Activated CD4-positive, alpha-beta T cell treated with anti-CD3 and anti-CD28 coated beads, Interleukin-2, amount 10 ng/mL, durations not matched to agents 7 days and 5 days (primary cell): ENCODE measurements around the gene TBCEL. TPM values are rescaled to one million over a fixed set of nuclear protein-coding genes. Genes with fewer than 3 reads are reported as not detected.
A peak's percentile ranks its signal among the peaks of the same experiment; 100 is the strongest.
"Not testable (repeated sequence)": the region's sequence is repeated elsewhere in the genome, so short reads cannot be mapped to it uniquely, and the experiment has no call there.

ENCODE experiments used
- CTCF ChIA-PET: fragments of 350-600 bp; sonication (Branson Sonifier 250); formaldehyde crosslinking; loops from one replicate; lab custom pipeline; 2021; ENCODE audit warnings: antibody characterized with exemption; lab: Charles Lee
- POLR2A ChIA-PET: fragments of 350-600 bp; sonication (Branson Sonifier 250); formaldehyde crosslinking; loops from one replicate; lab custom pipeline; 2021; ENCODE audit warnings: antibody characterized with exemption; lab: Charles Lee
- DNase-seq: peaks from one replicate; pipeline ENCODE4 v3.0.0-alpha.2; 2020
- H3K27ac Mint-ChIP-seq: one replicate; pipeline ENCODE4 v1.8.0; 2021; ENCODE audit warnings: mild to moderate bottlenecking, moderate library complexity, mixed read lengths
- H3K27me3 Mint-ChIP-seq: one replicate; pipeline ENCODE4 v1.8.0; 2021; ENCODE audit warnings: mixed read lengths
- H3K36me3 Mint-ChIP-seq: one replicate; pipeline ENCODE4 v1.8.0; 2021; ENCODE audit warnings: low read depth, mixed read lengths
- H3K4me1 Mint-ChIP-seq: one replicate; pipeline ENCODE4 v1.8.0; 2021; ENCODE audit warnings: mixed read lengths
- H3K4me3 Mint-ChIP-seq: one replicate; pipeline ENCODE4 v1.8.0; 2021; ENCODE audit warnings: mild to moderate bottlenecking, moderate library complexity, mixed read lengths
- H3K9me3 Mint-ChIP-seq: one replicate; pipeline ENCODE4 v1.8.0; 2021; ENCODE audit warnings: mixed read lengths
- total RNA-seq, 2 experiments: library from RNA; stranded (reverse); gene quantifications; one replicate each; pipeline ENCODE4 v1.2.3, GENCODE V29; 2021

The TBCEL gene
- total RNA-seq, 2 experiments from 2014 or later, result 13.1 to 16.1 TPM

DNA sequence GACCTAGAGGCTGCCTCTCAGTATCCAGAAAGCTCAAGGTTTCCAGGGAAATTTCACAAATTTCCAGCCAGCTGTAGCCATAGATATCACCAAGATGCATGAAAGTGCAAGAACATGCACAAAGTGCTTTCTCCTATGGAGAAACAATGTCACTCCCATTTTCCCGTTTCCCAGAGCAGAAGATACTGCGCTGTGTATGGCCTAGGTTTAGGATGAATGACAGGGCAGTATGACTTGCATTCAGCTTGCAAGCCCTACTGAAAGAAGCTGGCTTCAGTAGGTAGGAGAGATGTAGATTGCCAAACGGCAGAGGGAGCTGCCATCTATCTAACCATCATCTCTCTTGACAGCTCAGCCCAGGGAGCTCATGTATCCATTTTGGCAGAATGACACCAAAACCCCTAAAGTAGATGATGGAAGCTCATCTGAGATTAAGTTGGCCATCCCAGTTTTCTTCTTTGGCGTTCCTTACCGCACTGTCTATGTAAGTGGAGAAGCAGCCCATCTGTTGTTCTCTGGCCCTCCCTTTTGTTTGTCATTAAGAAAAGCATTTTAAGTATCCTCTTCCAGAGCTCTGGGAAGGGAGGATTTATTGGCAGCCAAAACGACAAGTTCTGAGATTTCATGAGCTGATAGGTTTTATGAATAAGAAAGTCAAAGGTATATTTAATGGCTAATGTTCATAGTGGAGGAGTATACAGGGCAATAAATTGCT is 81.7 kb downstream of the TBCEL start:
- CTCF ChIA-PET, result no interaction called here
- POLR2A ChIA-PET, result no interaction called here
- Mint-ChIP-seq H3K36me3 (no peaks in the 10 kb centered on the region), H3K9me3 (no peaks in the 10 kb centered on the region), H3K27ac (no peak overlapping the region), H3K4me1 (no peaks in the 10 kb centered on the region), H3K27me3 (peaks cover 7% of the 10 kb centered on the region), H3K4me3 (no peak overlapping the region)
- DNase-seq, result no peak

DNA sequence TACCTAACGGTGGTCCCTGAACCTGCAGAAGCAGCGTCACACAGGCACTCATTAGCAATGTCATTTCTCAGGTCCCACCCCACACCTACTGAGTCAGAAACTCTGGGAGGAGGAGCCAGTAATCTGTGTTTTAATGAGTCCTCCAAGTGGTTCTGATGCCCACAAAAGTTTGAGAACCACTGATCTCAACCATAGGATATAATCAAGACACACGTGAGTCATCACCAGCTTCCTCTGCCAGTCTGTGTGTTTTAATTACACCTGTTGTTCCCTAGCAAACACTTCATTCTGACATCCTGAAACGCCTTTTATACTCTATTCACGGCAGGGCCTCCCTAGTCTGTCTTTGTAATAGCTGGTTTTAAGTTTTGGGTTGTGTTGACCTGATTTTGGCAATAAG is 82.9 kb downstream of the TBCEL start:
- POLR2A ChIA-PET, result no interaction called here
- no peaks in the 10 kb centered on the region for H3K36me3 Mint-ChIP-seq
- H3K27me3 Mint-ChIP-seq, result peaks cover 3% of the 10 kb centered on the region
- CTCF ChIA-PET, result no interaction called here
- H3K4me3 Mint-ChIP-seq, result no peak overlapping the region
- H3K27ac Mint-ChIP-seq, result no peak overlapping the region
- no peaks in the 10 kb centered on the region for H3K9me3 Mint-ChIP-seq
- H3K4me1 Mint-ChIP-seq, result no peaks in the 10 kb centered on the region
- DNase-seq, result no peak

- POLR2A ChIA-PET, result no interaction called here
- Mint-ChIP-seq H3K9me3 (no peaks in the 10 kb centered on the region), H3K4me3 (no peak overlapping the region), H3K4me1 (no peaks in the 10 kb centered on the region), H3K36me3 (no peaks in the 10 kb centered on the region), H3K27ac (no peak overlapping the region), H3K27me3 (peaks cover 8% of the 10 kb centered on the region)
- CTCF ChIA-PET, result no interaction called here
- no peak for DNase-seq
These were observed 84.5 kb downstream of the TBCEL start for GRCh38 chr11:121108413-121108812.

DNA sequence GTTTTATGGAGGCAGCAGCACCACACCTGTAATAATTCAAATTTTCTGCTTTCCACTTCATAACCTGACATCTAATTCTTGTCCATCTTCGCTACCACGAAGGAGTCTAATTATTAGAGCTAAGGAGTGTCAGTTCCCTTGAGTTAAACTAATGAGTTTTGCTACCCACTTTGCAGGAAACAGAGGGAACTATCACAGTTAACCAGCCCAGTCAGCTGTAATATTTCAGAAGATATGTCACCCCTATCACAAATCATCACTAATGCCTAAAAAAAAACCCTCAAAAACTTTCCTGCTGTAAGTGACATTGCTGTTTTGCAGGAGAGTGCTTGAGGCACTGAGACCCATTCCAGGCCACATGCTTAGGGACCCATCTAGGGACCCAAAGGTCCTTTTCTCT is 85.6 kb downstream of the TBCEL start:
- no peaks in the 10 kb centered on the region for H3K36me3 Mint-ChIP-seq
- no peak for DNase-seq
- peaks cover 8% of the 10 kb centered on the region for H3K27me3 Mint-ChIP-seq
- ChIA-PET POLR2A (no interaction called here), CTCF (interaction anchor here (0.6 kb wide), 1 partner anchor 471 kb away, joined by 4 read pairs; no protein-coding TSS in a partner anchor)
- no peak overlapping the region for H3K27ac Mint-ChIP-seq
- no peaks in the 10 kb centered on the region for H3K4me1 Mint-ChIP-seq
- H3K4me3 Mint-ChIP-seq, result no peak overlapping the region
- H3K9me3 Mint-ChIP-seq, result no peaks in the 10 kb centered on the region

DNA sequence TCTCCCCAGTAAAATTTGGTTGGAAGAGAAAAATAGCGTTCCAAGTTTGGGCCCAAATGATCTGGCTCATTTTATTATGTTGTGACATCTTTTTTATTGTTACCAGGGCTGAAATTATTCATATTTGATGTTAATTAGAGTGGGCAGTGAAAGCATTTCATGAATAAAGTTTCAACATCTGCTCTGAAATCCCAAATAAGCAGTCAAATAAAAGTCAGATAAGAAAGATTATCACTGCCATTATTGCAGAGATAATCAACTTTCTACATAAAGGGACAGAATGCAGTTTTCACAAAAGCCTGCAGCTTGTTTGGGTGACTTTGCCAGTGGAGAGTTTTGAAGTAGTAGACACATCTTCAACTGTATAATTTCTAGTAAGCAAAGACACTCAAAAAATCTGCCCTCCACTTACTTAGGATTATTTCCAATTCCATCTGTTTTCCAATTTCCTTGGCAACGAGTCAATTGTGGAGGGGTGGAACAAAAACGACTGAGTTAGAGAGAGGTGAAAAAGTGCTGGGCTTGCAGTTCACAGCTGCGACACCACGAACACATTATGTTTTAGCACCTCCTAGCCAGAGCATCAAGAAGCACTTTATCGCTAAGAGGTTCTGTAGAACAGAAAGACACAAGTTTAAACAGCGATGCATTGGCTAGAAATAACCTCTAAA is 86.1 kb downstream of the TBCEL start:
- CTCF ChIA-PET, result interaction anchor here (0.8 kb wide), 1 partner anchor 13 kb away, joined by 3 read pairs; no protein-coding TSS in a partner anchor

GRCh38 chr11:121110871-121111724 is 87.2 kb downstream of the TBCEL start:
- Mint-ChIP-seq H3K9me3 (no peaks in the 10 kb centered on the region), H3K4me1 (no peaks in the 10 kb centered on the region), H3K27me3 (peaks cover 8% of the 10 kb centered on the region), H3K27ac (no peak overlapping the region), H3K4me3 (no peak overlapping the region), H3K36me3 (no peaks in the 10 kb centered on the region)
- no peak for DNase-seq
- ChIA-PET CTCF (interaction anchor here (0.8 kb wide), 1 partner anchor 12 kb away, joined by 3 read pairs; no protein-coding TSS in a partner anchor), POLR2A (no interaction called here)

More for the DNA sequence above, 86.1 kb downstream of the TBCEL start:
- Mint-ChIP-seq H3K27ac (no peak overlapping the region), H3K4me3 (no peak overlapping the region), H3K36me3 (no peaks in the 10 kb centered on the region), H3K4me1 (no peaks in the 10 kb centered on the region), H3K9me3 (no peaks in the 10 kb centered on the region), H3K27me3 (peaks cover 8% of the 10 kb centered on the region)
- POLR2A ChIA-PET, result no interaction called here
- DNase-seq, result no peak

DNA sequence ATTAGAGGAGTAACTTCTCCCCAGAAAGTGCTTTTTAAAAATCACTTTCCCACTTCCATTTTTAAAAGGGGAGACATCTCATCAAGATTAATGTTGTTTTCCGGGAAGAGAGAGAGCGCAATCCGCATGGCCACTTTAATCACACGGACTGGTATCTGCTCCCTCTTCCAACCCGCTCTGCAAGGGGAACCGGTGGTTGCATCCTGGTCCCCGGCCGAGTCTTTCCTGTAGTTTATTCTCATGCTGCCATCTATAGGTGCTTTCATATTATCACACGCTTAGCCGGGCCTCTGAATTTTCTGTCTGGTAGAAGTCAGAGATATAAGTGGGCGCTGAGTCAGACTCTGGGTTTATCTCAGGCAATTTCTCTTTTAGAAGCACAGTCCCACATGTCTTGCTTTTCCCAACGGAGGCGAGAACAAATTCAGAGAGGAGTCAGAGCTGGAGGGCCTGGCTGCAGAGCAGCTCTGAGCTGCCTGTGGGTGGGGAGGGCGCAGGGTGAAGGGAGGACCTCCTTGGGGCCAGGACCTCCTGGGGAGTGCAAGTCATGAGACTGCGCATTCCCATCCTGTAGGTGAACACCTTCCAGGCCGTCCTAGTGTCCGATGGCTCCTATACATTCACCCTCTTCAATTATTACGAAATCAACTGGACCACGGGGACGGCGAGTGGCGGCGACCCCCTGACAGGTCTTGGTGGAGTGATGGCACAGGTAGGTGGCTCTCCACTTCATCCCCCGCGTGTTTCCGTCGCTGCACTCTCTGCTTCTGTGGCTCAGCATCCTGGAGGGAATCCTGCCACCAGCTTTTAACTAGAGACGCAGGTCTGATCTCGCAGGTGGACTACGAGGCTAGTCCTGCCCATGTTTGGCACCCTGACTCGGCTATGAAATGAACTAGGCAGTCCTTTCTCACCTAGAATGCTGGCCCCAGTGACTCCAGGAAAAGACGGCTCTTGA is 88.9 kb downstream of the TBCEL start:
- Mint-ChIP-seq H3K4me3 (no peak overlapping the region), H3K36me3 (no peaks in the 10 kb centered on the region), H3K9me3 (no peaks in the 10 kb centered on the region), H3K27me3 (peaks cover 8% of the 10 kb centered on the region), H3K4me1 (no peaks in the 10 kb centered on the region), H3K27ac (no peak overlapping the region)
- POLR2A ChIA-PET, result no interaction called here
- CTCF ChIA-PET, result no interaction called here
- peak; percentile 33 for DNase-seq

DNA sequence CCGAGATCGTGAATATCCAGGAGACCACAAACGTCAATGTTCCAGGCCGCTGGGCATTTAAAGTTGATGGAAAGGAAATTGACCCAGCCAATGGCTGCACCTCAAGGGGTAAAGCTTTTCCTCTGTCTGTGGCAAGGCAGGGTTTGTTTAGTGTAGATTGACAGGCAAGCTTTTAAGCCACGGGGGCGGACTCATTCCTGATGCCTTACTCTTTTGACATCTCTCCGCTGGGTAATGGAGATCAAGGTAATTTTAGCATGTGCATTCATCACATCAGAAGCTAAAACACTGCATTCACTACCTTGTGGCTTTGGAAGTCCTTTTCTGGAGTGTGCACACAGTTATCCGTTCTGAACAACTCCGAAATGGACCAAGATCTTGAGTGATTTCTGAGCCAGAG is 89.7 kb downstream of the TBCEL start:
- CTCF ChIA-PET, result no interaction called here
- H3K4me1 Mint-ChIP-seq, result no peaks in the 10 kb centered on the region
- peaks cover 8% of the 10 kb centered on the region for H3K27me3 Mint-ChIP-seq
- H3K9me3 Mint-ChIP-seq, result no peaks in the 10 kb centered on the region
- no peak for DNase-seq
- no peak overlapping the region for H3K4me3 Mint-ChIP-seq
- H3K27ac Mint-ChIP-seq, result no peak overlapping the region
- POLR2A ChIA-PET, result no interaction called here
- no peaks in the 10 kb centered on the region for H3K36me3 Mint-ChIP-seq

DNA sequence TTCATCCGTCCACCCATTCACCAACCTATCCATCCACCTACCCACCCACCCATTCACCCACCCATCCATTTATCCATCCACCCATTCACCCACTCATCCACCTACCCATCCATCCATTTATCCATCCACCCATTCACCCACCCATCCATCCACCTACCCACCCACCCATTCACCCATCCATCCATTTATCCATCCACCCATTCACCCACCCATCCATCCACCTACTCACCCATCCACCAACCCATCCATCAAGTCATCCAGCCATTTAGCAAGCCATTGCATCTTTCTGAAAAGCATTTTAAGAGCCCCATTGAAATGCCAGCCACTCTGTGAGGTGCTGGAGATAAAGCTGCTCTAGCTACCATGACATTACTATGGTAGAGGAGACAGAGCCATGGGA is 91.1 kb downstream of the TBCEL start:
- POLR2A ChIA-PET, CTCF ChIA-PET, H3K4me1 Mint-ChIP-seq, DNase-seq, H3K27ac Mint-ChIP-seq, H3K4me3 Mint-ChIP-seq, H3K27me3 Mint-ChIP-seq, H3K36me3 Mint-ChIP-seq, H3K9me3 Mint-ChIP-seq: not testable (repeated sequence)

- Mint-ChIP-seq H3K4me1 (no peaks in the 10 kb centered on the region), H3K27me3 (no peaks in the 10 kb centered on the region), H3K9me3 (peaks cover 5% of the 10 kb centered on the region), H3K27ac (no peak overlapping the region), H3K4me3 (no peak overlapping the region), H3K36me3 (no peaks in the 10 kb centered on the region)
- DNase-seq, result no peak
- CTCF ChIA-PET, result no interaction called here
- POLR2A ChIA-PET, result no interaction called here
These were observed 93.9 kb downstream of the TBCEL start for GRCh38 chr11:121117788-121118187.

- H3K27me3 Mint-ChIP-seq, result no peaks in the 10 kb centered on the region
- no peaks in the 10 kb centered on the region for H3K36me3 Mint-ChIP-seq
- no peak overlapping the region for H3K27ac Mint-ChIP-seq
- ChIA-PET CTCF (no interaction called here), POLR2A (no interaction called here)
- H3K4me1 Mint-ChIP-seq, result no peaks in the 10 kb centered on the region
- no peak overlapping the region for H3K4me3 Mint-ChIP-seq
- H3K9me3 Mint-ChIP-seq, result peaks cover 7% of the 10 kb centered on the region
- DNase-seq, result no peak
These were observed 95.5 kb downstream of the TBCEL start for GRCh38 chr11:121119440-121119839.

- ChIA-PET POLR2A (no interaction called here), CTCF (interaction anchor here (0.6 kb wide), 1 partner anchor 190 kb away, joined by 3 read pairs; no protein-coding TSS in a partner anchor)
- H3K36me3 Mint-ChIP-seq, result no peaks in the 10 kb centered on the region
- DNase-seq, result no peak
- H3K27me3 Mint-ChIP-seq, result no peaks in the 10 kb centered on the region
- H3K27ac Mint-ChIP-seq, result no peak overlapping the region
- no peaks in the 10 kb centered on the region for H3K4me1 Mint-ChIP-seq
- H3K9me3 Mint-ChIP-seq, result peaks cover 7% of the 10 kb centered on the region
- H3K4me3 Mint-ChIP-seq, result no peak overlapping the region
These were observed 98.4 kb downstream of the TBCEL start for GRCh38 chr11:121122328-121122727.
